HEK293T (cell line): ENCODE measurements around the gene GABRA6.

Source experiments
- CTBP1 ChIP-seq: fragments of 450-650 bp; IDR thresholded peaks from 2 replicates; pipeline ENCODE4 v1.6.1; 2016; ENCODE audit warnings: borderline replicate concordance
- FOXA1 ChIP-seq: fragments of 450-650 bp; IDR thresholded peaks from 2 replicates; pipeline ENCODE4 v1.6.1; 2016; ENCODE audit warnings: mild to moderate bottlenecking
- FOXM1 ChIP-seq: fragments of 450-650 bp; IDR thresholded peaks from 2 replicates; pipeline ENCODE4 v1.6.1; 2017; ENCODE audit warnings: mild to moderate bottlenecking, borderline replicate concordance
- L3MBTL2 ChIP-seq: fragments of 450-650 bp; conservative IDR thresholded peaks from 2 replicates; pipeline ENCODE4 v1.6.1; 2016; ENCODE audit warnings: mild to moderate bottlenecking
- LEF1 ChIP-seq: fragments of 450-650 bp; IDR thresholded peaks from 2 replicates; pipeline ENCODE4 v1.6.1; 2017; ENCODE audit warnings: mild to moderate bottlenecking, borderline replicate concordance
- NFRKB ChIP-seq: fragments of 450-650 bp; IDR thresholded peaks from 2 replicates; pipeline ENCODE4 v1.6.1; 2016; ENCODE audit warnings: mild to moderate bottlenecking, moderate library complexity
- SP1 ChIP-seq: fragments of 450-650 bp; IDR thresholded peaks from 2 replicates; pipeline ENCODE4 v1.6.1; 2017
- TARDBP ChIP-seq: fragments of 450-650 bp; IDR thresholded peaks from 2 replicates; pipeline ENCODE4 v1.6.1; 2016
- ZNF384 ChIP-seq: fragments of 450-650 bp; IDR thresholded peaks from 2 replicates; pipeline ENCODE4 v1.6.1; 2016
- TF ChIP-seq, protein P1 (sequence below): fragments of 450-650 bp; IDR thresholded peaks from 2 replicates; pipeline ENCODE4 v1.6.1; 2016

- TF ChIP-seq SP1, result no peak
- TF ChIP-seq FOXM1, result no peak
- no peak for TF ChIP-seq LEF1
- TF ChIP-seq, protein P1, sequence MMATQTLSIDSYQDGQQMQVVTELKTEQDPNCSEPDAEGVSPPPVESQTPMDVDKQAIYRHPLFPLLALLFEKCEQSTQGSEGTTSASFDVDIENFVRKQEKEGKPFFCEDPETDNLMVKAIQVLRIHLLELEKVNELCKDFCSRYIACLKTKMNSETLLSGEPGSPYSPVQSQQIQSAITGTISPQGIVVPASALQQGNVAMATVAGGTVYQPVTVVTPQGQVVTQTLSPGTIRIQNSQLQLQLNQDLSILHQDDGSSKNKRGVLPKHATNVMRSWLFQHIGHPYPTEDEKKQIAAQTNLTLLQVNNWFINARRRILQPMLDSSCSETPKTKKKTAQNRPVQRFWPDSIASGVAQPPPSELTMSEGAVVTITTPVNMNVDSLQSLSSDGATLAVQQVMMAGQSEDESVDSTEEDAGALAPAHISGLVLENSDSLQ, result no peak
- TF ChIP-seq FOXA1, result no peak
- no peak for TF ChIP-seq L3MBTL2
- TF ChIP-seq TARDBP, result no peak
- no peak for TF ChIP-seq NFRKB
- TF ChIP-seq ZNF384, result no peak
- TF ChIP-seq CTBP1, result no peak
Observed at GRCh38 chr5:161720460-161720859, 34.9 kb downstream of the GABRA6 start.
